GM18870 (cell line): ENCODE measurements around the gene KHDRBS1.
"Not testable (repeated sequence)": the region's sequence is repeated elsewhere in the genome, so short reads cannot be mapped to it uniquely, and the experiment has no call there.

Source experiments
- ATAC-seq: cut with Tn5 transposase; IDR thresholded peaks from one replicate; pipeline ENCODE4 v1.9.1; 2021; ENCODE audit warnings: moderate library complexity; ENCODE audit not compliant: unreplicated experiment

KHDRBS1 gene

GRCh38 chr1:32010246-32010645 lies 3.4 kb upstream of the KHDRBS1 start:
- no peak for ATAC-seq

GRCh38 chr1:32012709-32013385 lies 821 bp upstream of the KHDRBS1 start:
- no peak for ATAC-seq

GRCh38 chr1:32014199-32014947 lies 705 bp downstream of the KHDRBS1 start:
- peak; percentile 10 for ATAC-seq

- ATAC-seq = no peak
Observed at GRCh38 chr1:32014948-32015273, 1.2 kb downstream of the KHDRBS1 start.

- ATAC-seq = no peak
Observed at GRCh38 chr1:32020339-32020738, 6.7 kb downstream of the KHDRBS1 start.

GRCh38 chr1:32021574-32022018 lies 7.9 kb downstream of the KHDRBS1 start:
- ATAC-seq = not testable (repeated sequence)

GRCh38 chr1:32023351-32023750 lies 9.7 kb downstream of the KHDRBS1 start:
- ATAC-seq = no peak

GRCh38 chr1:32025515-32025914 lies 11.8 kb downstream of the KHDRBS1 start:
- no peak for ATAC-seq

GRCh38 chr1:32028746-32029145 lies 15.1 kb downstream of the KHDRBS1 start:
- no peak for ATAC-seq

- ATAC-seq = no peak
Observed at GRCh38 chr1:32031578-32032274, 18.1 kb downstream of the KHDRBS1 start.

- ATAC-seq = no peak
Observed at GRCh38 chr1:32032275-32032615, 18.6 kb downstream of the KHDRBS1 start.

GRCh38 chr1:32035119-32035518 lies 21.5 kb downstream of the KHDRBS1 start:
- no peak for ATAC-seq

- ATAC-seq = no peak
Observed at GRCh38 chr1:32040711-32041110, 27.0 kb downstream of the KHDRBS1 start.

- no peak for ATAC-seq
Observed at GRCh38 chr1:32042330-32042729, 28.7 kb downstream of the KHDRBS1 start.

- ATAC-seq = no peak
Observed at GRCh38 chr1:32044234-32044633, 30.6 kb downstream of the KHDRBS1 start.

- no peak for ATAC-seq
Observed at GRCh38 chr1:32045772-32046171, 32.1 kb downstream of the KHDRBS1 start.

GRCh38 chr1:32047701-32048100 lies 34.0 kb downstream of the KHDRBS1 start:
- no peak for ATAC-seq

- no peak for ATAC-seq
Observed at GRCh38 chr1:32048440-32048839, 34.8 kb downstream of the KHDRBS1 start.

- ATAC-seq = no peak
Observed at GRCh38 chr1:32051706-32052105, 38.0 kb downstream of the KHDRBS1 start.

GRCh38 chr1:32052887-32053286 lies 39.2 kb downstream of the KHDRBS1 start:
- ATAC-seq = no peak

GRCh38 chr1:32055416-32055815 lies 41.7 kb downstream of the KHDRBS1 start:
- ATAC-seq = no peak

GRCh38 chr1:32056598-32056997 lies 42.9 kb downstream of the KHDRBS1 start:
- no peak for ATAC-seq
